HG02763 (cell line): ENCODE data around the gene STXBP1.

Experiments
- ATAC-seq: cut with Tn5 transposase; IDR thresholded peaks from one replicate; pipeline ENCODE4 v1.9.1; 2021; ENCODE audit warnings: mild to moderate bottlenecking, moderate library complexity; ENCODE audit not compliant: unreplicated experiment

Gene STXBP1

DNA sequence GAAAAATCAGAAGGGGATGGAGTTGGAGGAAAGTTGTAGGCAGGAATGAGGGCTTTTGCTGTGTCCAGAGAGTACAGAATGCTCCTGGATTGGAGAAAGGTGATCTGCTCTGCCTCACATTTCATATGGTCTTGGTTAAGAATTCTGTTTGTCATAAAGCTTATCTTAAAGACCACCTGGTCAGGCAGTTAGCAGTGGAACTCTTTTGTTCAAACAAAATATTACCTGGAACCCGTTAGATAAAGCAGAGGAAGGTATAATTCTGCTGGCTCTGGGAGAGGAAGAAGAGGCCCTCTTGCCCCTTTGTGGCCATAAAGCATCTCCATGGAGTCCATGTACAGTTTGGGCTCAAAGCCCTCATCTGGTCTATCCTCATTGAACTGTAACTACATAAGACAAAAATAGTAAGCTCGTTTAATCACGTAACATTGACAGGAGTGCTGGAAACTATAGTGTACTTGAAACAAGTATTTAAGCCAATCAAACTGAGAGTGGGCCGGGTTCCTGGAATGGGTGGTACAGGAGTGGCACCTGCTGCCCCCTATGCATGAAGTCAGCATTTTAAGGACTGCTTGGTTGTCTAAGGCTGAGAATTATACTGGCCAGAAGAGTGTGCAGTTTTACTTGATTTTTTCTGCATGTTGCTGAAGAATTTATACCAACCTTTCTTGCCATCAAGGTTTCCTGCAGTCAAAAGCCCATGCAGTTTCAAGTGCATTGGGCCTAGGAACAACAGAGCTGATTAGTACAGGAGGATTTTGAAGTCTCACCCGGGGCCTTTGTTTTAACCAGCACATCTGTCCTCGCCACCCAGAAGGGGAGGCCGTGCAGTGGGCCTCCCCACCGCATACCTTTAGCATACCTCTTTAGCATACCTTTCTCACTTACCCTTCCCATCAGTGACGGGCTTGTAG is 39.9 kb downstream of the STXBP1 start:
- no peak for ATAC-seq

DNA sequence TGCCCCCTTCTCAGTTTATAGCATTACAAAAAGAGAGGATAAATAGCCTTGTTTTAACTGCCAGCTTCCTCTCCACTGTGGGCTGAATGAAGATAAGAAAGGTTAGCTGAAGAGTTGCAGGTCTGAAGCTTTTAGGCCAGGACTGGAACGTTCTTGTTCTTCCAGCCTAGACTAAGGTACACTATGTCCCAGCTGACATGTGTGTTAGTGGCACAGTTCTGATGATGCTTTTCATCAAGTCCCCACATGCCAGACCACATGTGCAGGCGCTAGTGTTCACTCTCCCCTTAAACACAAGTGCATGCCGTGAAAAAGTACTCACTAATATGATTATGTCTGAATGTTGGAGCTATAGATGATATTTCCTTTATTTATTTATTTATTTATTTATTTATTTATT is 40.7 kb downstream of the STXBP1 start:
- no peak for ATAC-seq

DNA sequence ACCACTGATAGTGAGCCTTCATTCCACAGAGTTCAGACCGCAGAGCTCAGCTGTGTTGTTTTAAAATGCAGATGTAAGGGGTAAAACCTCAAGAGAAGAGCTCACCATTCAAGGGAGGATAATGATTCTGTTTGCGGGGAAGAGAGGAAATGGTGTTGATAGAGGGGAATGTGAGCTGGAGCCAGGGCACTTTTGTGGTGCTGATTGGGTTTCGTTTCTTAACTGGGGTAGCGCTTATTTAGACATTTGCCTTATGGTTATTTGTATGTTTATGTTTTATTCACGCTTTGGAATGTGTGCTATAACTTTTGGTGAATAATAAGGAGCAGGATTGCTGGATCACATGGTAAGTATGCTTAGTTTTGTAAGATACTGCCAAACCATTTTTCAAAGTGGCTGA is 42.5 kb downstream of the STXBP1 start:
- ATAC-seq: no peak

DNA sequence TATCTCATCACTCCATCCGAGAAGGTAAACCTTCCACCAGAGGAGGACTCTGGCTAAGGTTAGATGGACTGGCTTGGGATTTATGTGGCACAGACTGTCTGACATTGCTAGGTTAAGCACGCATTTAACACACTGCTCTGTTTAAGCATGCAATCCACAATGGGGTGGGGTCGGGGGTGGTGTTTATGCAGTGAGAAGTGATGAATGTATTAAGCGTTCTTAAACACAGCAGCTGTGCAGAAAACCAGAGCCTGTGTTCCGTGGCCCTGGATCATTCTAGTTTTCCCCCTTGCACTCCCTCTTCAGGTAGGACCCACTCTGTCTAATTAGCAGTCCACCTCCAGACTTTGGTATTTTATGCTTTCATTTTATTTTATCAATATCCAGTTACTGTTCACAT is 46.4 kb downstream of the STXBP1 start:
- no peak for ATAC-seq

DNA sequence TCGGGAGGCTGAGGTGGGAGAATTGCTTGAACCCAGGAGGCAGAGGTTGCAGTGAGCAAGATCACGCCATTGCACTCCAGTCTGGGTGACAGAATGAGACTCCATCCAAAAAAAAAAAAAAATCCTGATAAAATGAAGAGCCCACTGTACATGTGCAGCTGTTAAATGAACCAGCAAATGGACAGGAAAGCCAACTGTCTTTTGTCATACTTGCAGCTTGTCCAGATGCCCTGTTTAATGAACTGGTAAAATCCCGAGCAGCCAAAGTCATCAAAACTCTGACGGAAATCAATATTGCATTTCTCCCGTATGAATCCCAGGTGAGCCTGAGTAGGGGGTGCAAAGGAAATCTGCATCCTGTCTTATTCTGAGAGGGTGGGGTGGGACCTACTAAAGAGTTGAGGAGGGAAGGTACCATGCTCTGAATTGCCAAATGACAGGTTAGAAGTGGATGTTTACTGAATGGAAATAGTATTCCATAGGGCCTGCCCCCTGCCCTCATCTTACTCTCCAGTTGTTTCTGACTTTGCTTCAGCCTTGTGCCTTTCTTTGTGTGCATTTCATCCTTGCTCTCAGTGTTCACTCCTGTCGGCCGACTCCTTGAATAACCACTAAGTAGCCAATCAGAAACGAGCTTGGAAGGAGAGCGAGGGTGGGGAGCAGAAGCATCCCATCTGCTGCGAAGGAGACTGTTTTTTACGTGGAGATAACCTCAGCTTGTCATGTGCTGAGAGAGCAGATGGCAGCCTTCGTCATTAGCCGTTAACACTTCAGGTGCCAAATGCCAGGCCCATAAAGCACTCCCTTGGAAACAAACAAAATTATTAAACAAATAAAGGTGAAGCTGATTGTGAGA is 49.0 kb downstream of the STXBP1 start:
- no peak for ATAC-seq

DNA sequence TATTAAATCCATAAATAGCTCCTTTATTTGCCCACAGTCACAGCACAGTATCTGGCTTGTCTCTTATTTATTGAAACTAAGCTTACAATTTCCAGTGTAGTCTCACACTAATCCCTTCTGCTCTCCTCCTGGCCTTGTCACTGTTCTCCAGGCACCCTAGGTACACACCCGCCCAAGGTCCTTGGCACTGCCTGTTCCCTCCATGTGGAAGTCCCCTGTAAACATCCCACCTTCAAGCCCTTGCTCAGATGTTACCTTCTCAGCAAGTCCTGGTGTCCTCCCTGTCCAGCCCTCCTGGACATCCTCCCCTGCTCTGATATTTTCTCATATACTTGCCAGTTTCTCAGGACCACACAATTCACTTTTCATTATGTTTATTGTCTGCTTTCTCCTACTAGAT is 50.5 kb downstream of the STXBP1 start:
- no peak for ATAC-seq

DNA sequence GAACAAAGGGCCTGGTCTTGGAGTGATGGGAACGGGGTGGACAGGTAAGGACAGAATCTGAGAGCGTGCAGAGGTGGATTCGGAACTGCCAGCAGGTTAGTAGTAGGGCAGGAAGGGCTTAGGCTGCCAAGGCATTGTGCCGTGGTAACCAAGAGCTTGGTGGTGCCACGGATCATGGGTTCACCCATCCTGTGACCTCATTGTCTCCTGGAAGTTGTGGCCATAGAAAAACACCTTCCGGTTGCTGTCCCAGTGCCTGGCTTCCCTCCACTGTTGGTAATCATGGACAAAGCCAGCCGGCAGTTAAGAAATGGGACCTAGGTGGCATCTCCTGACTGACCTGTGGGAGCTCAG is 52.2 kb downstream of the STXBP1 start:
- ATAC-seq: no peak

DNA sequence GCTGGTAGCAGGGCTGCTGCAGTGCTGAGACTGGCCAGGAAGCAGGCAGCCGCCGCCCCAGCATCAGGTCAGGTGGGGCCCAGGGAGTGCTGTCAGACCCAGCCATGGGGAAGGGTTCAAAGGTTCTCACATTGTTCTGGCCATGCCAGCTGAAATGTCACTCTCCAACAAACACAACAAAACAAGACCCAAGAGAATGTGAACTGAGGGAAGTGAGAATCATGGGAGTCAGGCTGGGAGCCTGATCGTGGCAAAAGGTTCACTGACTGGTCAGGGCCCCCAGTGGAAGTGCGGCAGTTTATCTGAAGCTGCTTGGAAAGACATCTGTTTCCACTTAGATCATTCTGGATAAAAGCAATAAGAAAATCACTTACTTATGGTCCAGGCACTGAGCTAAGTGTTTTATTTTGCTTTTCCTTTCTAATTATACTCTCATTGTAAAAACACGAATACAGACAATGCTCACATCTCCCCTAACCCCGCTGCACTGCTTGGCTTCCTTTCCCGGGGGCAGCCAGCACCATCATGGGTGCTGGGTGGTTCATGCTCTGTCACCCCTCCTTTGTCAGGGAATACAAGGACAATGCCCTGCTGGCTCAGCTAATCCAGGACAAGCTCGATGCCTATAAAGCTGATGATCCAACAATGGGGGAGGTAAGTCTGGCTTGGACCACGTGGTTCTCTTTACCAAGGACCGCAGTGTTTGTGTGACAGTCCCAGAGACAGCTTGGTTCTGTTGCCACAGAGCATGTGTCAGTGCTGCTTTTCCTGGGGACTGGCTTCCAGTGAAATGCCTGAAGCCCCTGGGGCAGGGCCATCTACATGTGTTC is 52.8 kb downstream of the STXBP1 start:
- ATAC-seq: no peak

DNA sequence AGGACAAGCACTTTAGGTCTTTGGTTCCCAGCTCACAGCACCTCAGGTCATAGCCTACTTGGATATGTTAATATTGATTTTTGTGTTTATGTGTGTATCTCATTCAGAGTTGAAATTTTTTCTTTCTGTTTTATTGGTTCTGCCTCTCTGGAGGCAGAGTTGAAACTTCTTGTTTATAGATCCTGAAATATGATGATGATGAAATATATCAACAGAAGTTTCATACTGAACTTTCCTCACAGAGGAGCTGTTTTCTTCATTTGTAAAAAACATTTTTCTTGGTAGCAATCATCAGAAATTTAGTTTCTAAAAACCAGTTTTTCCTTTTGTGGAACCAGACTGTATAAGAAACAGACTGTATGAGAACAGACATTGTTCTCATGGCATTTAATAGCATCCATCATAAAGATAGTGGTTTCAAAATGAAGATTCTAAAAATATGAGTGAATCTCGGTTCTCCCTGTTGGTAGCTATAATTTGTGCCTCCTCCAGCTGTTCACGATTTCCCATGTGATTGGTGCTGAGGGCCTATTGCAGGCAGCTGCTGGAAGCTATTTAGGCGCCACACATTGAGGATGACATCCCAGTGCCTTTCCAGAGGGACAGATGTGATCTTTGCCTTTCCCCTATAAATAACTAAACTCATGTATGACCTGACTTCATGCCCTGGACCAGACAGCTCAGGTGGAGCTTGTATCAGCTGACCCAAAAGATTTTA is 55.2 kb downstream of the STXBP1 start:
- ATAC-seq: no peak

DNA sequence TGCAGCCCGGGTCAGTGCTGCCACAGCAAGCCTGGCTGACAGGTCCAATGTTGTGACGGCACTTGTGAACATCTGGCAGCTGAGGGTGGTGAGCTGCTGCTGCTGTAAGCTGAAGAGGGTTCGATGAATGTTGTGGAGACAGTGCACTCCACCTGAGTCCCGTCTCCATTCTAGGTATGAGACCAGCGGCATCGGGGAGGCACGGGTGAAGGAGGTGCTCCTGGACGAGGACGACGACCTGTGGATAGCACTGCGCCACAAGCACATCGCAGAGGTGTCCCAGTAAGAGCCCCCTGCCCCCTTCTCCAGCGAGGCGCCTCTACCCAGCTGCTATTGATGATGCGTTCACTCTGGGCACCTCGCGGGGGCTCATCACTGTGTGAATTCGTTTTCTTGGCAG is 55.8 kb downstream of the STXBP1 start:
- no peak for ATAC-seq

DNA sequence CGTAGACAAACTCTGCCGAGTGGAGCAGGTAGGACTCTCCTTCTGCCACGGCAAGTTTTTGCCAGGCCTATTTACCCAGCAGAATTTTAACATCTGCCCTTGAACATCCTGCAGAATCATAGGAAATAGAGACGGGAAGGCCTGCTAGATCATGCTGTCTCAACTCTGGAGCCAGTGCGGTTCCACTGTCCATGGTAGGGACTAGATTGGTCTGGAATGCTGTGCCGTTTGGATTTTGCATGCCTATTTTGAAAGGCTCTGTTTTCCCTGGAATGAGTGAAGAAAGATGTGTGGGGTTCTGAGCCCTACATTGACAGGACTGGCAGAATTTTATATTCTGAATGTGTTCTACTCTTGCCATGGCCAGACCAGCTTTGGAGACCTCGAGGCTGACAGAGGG is 61.2 kb downstream of the STXBP1 start:
- no peak for ATAC-seq

DNA sequence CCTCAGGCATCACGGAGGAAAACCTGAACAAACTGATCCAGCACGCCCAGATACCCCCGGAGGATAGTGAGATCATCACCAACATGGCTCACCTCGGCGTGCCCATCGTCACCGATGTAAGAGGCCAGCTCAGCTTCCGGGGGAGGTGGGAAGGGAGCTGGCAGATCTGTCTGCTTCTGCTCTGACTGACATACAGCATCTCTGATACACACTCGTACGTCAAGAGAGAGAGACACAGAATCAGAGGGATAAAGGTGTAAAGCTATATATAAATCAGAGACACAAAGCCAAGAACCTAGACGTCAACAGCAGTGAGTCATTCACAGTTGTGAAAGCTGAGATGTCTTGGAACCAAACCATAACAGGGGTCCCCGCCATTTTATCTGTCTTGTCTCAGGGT is 64.6 kb downstream of the STXBP1 start:
- ATAC-seq: no peak

DNA sequence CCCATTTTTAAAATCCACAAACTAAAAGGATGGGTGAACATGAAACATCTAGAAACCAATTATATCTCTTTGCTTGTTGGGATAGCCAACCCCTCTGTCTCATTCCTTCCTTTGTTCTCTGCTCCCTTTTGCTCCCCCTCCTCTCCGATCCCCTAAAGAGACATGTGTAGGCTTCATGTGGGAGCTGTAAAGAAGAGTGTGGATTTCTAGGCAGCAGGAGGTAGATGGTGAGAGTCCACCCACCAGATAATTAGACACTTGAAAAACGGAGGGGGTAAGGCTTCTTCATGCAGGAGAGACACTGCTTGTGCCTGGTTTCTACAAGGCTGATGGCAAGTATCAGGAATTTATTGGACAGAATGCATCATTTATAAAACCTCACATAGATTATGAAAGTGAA is 67.4 kb downstream of the STXBP1 start:
- ATAC-seq: no peak

DNA sequence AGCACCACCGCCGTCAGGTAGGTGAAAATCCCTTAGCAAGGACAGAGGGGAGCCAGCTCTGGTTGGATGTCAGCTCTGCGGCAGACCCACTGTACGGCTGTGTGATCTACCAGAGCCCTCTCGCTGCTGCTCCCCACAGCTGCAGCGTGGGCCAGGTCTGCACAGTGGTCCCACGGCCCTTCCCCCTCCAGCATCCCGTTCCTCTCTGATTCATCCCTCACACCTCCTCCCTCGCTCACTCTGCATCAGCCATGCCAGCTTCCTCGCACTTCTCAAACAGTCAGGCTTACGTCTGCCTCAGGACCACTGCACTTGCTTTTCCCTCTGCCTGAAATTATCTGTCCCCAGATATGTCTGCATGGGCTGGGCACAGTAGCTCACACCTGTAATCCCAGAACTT is 68.1 kb downstream of the STXBP1 start:
- ATAC-seq: no peak

DNA sequence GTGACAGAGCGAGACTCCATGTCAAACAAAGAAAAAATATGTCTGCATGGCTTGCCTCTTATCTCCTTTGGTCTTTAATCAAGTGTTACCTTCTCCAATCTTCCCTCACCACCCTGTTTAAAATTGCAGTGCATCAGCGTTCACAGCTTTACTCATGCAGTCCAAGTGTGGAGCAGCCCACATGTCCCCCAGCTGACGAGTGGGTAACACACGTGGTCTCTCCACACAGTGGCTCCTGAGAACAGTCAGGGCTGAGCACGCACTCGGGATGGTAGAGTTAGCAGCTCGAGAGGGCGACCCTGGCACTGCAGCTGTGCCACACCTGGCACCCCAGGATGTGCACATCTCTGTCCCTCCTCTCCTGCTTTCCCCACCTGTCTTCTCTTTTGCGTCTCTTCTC is 68.8 kb downstream of the STXBP1 start:
- no peak for ATAC-seq

DNA sequence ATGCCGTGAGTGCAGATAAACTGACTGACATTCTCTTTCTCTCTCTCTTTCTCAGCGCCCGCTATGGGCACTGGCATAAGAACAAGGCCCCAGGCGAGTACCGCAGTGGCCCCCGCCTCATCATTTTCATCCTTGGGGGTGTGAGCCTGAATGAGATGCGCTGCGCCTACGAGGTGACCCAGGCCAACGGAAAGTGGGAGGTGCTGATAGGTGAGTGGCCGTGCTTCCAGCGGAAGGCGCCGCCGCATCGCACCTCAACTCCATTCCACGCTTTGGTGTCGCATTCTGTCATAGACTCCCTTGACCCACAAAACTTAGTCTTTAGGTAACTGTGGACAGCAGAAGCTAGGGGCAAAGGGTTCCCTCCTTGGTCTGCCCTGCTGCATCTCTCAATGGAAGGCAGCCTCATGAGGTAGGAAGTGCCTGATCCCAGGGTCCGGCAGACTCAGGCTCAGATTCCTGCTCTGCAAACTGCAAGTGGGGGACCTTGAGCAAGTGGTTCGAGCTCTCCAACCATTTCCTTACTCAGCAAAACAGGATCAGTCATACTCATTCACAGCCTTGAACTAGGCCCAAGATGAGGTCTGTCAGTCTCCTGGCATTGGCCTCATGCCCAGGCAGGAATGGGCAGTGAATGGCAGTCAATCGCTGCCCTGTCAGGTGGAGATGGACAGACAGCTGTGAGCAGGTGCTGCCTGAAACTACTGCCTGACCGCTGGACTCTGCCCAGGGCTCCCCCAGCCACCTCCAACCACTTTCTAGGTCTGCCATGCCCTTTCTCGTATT is 70.5 kb downstream of the STXBP1 start:
- ATAC-seq: no peak

DNA sequence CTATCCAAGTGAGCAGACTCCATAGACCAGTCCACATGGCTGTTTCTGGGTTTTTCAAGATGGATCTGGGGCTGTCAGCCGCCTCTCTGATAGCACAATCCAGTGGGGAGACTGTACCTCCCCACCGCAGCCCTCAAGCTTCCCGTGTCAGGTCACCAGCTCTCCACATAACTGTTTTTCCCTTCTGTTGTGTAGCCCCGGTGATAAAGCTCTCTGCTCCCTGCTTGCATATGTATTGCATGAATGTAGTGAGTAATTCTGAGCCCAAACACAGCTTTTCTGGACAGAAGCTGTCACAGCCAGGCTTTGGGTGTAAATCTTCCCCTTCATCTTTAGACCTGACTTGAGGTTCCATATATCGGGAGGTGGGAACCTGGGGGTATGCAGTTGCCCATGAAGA is 71.6 kb downstream of the STXBP1 start:
- ATAC-seq: no peak

DNA sequence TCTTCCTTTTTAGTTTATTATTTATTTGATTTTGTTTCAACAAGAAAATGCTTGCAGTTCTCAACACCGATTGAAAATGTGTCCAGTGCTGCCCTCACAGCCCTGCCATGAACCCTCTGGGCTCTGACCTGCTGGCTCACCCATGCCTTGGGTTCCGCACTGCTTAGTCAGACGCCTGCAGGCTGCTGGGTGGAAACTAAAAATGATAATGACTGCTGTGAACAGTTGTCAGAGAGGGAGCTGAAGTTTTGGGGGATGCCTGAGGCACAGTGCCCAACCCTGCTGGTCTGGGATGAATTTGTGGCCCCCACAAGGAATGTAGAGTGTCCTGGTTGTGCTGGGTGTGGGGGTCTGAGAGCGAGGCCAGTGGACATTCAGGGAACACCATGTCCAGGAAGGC is 72.5 kb downstream of the STXBP1 start:
- ATAC-seq: no peak

DNA sequence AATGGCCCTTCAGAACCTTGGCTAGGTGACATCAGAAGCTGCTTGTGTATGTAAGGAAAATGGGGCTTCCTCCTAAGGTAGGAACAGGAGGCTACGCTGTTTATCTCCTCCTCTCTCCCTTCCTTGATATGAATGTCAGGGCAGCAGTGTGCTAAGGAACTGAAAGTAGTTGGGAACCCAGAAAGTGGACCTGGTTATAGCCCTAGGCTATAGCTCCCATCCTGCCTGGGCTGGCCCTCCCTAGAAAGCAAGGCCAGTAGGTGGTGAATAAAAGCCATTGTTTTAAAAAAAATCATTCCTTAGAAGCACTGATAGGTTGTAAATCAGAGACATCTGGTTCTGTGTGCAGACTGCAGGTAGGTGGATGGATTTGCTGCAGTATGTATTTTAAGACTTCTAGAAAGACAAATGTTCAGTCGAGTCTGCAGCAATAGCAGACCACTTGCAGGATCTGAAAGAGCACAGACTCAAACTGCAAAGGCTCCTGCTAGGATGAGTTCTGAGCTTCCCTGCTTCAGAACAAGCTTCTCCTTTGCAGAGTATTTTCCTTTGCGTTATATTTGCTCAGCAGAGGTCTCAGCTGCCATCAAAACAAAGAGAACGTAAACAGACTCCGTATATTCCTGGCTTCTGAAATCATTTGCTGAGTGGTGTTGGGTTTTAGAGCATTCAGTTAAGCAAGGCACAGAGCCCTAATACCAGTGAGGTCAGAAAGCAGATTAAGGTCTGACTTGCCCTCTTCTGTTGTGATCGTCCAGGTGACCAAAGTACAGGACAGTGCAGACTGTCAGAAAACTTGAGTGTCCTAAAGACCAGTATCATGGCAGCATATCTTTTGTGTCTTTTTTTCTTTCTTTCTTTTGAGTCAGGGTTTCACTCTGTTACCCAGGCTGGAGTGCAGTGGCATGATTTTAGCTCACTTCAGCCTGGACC is 74.7 kb downstream of the STXBP1 start:
- ATAC-seq: no peak
